Esophagus muscularis mucosa (tissue), 4 donors: ENCODE measurements around the gene ELAVL1. TPM values are rescaled to one million over a fixed set of nuclear protein-coding genes. Genes with fewer than 3 reads are reported as not detected.

Experiments
- DNase-seq: peaks from one replicate; pipeline ENCODE4 v3.0.0-alpha.2; 2017; ENCODE audit errors: extremely low spot score
- H3K27ac ChIP-seq, 4 donors: fragments of 200-600 bp; sonication (generic); replicated peaks in 1 of 4; 1 replicate in 3 of 4; 2 replicates in 1 of 4; pipeline ENCODE4 v1.5.1; 2016 to 2019; ENCODE audit warnings: mild to moderate bottlenecking in 1 of 4
- H3K27me3 ChIP-seq, 4 donors: fragments of 200-600 bp; sonication (generic); one replicate each; pipeline versions ENCODE4 v1.5.1 to v1.6.0; 2016 to 2019
- H3K36me3 ChIP-seq, 4 donors: fragments of 200-600 bp; sonication (generic); one replicate each; pipeline ENCODE4 v1.5.1; 2016 to 2019
- H3K4me1 ChIP-seq, 4 donors: fragments of 200-600 bp; sonication (generic); one replicate each; pipeline ENCODE4 v1.5.1; 2016 to 2019
- H3K4me3 ChIP-seq, 4 donors: fragments of 200-600 bp; sonication (generic); 1 replicate in 2 of 4; 2 replicates in 2 of 4; pipeline ENCODE4 v1.5.1; 2016 to 2019; ENCODE audit warnings: mild to moderate bottlenecking in 4 of 4, moderate library complexity in 1 of 4
- H3K9me3 ChIP-seq, 4 donors: fragments of 200-600 bp; sonication (generic); 1 replicate in 3 of 4; 2 replicates in 1 of 4; pipeline ENCODE4 v1.5.1; 2016 to 2019
- CTCF ChIP-seq, 3 experiments: fragments of 200-600 bp in 2 of 3; fragments of 450-650 bp in 1 of 3; sonication (generic) in 2 of 3; IDR thresholded peaks; one replicate each; pipeline ENCODE4 v1.5.1; 2017 to 2019; ENCODE audit warnings: antibody characterized with exemption in 3 of 3, mild to moderate bottlenecking in 2 of 3, moderate library complexity in 1 of 3
- EP300 ChIP-seq: sonication (generic); formaldehyde crosslinking; IDR thresholded peaks from one replicate; pipeline ENCODE4 v1.6.1; 2017; ENCODE audit warnings: antibody characterized with exemption
- POLR2A ChIP-seq: fragments of 450-650 bp; IDR thresholded peaks from one replicate; pipeline ENCODE4 v1.6.1; 2017; ENCODE audit warnings: antibody characterized with exemption, moderate library complexity, mild to moderate bottlenecking, low read depth
- POLR2AphosphoS5 ChIP-seq, 2 donors: sonication (generic); formaldehyde crosslinking; IDR thresholded peaks; one replicate each; pipeline ENCODE4 v1.6.1; 2017; ENCODE audit warnings: antibody characterized with exemption in 2 of 2
- WGBS: methylation state at CpG from one replicate; pipeline ENCODE4 v1.1.5; 2018; 5-methylcytosine and 5-hydroxymethylcytosine counted together
- intact Hi-C: fragments of 100-400 bp; cut with DNase I; formaldehyde crosslinking; loops from one replicate; pipeline ENCODE4 v1.15.1; 2023
- total RNA-seq, 4 donors: library from RNA; depleted of rRNA; stranded (reverse); fragments of >200 nt; gene quantifications; one replicate each; pipeline versions ENCODE4 v1.1.0 to v1.2.1, GENCODE V29; 2016

ELAVL1 gene
- total RNA-seq, 4 donors from 2014 or later, result 27.0 to 49.1 (median 38.3) TPM

GRCh38 chr19:7988307-7988706 lies 17.1 kb downstream of the ELAVL1 start:
- no peak overlapping the region for H3K4me3 ChIP-seq
- H3K27ac ChIP-seq, result no peak overlapping the region
- WGBS, result 67% methylated on average over 5 of the region's 5 CpGs
- DNase-seq, result no peak
- no peaks in the 10 kb centered on the region for H3K27me3 ChIP-seq
- no peaks in the 10 kb centered on the region for H3K9me3 ChIP-seq
- H3K4me1 ChIP-seq, result peaks cover 23 to 42% (median 36%) of the 10 kb centered on the region in 4 donors
- H3K36me3 ChIP-seq, result peaks cover 36 to 83% (median 64%) of the 10 kb centered on the region in 4 donors
- intact Hi-C loops, result no loop called here
- TF ChIP-seq CTCF (IDR thresholded peaks at IDR 0.05), result no peak
- no peak for TF ChIP-seq EP300
- TF ChIP-seq POLR2AphosphoS5 (IDR thresholded peaks at IDR 0.05), result no peak
- no peak for TF ChIP-seq POLR2A

- Histone ChIP-seq H3K4me3 (no peak overlapping the region), H3K27ac (peak overlapping the region in 3 of 4 donors; percentile 11 to 31 (median 15)), H3K4me1 (peaks cover 19 to 46% (median 32%) of the 10 kb centered on the region in 4 donors), H3K27me3 (no peaks in the 10 kb centered on the region), H3K9me3 (no peaks in the 10 kb centered on the region), H3K36me3 (peaks cover 42 to 94% (median 70%) of the 10 kb centered on the region in 4 donors)
- TF ChIP-seq POLR2A (no peak), POLR2AphosphoS5 (IDR thresholded peaks at IDR 0.05) (no peak), CTCF (IDR thresholded peaks at IDR 0.05) (no peak), EP300 (no peak)
- WGBS, result 68% methylated on average over 13 of the region's 17 CpGs
- intact Hi-C loops, result no loop called here
- DNase-seq, result no peak
These were observed 18.2 kb downstream of the ELAVL1 start for GRCh38 chr19:7987114-7987768.

GRCh38 chr19:7986321-7987113 lies 18.9 kb downstream of the ELAVL1 start:
- Histone ChIP-seq H3K9me3 (no peaks in the 10 kb centered on the region), H3K27ac (peak overlapping the region in 3 of 4 donors; percentile 11 to 31 (median 15)), H3K27me3 (no peaks in the 10 kb centered on the region), H3K4me1 (peaks cover 21 to 49% (median 35%) of the 10 kb centered on the region in 4 donors), H3K36me3 (peaks cover 44 to 100% (median 72%) of the 10 kb centered on the region in 4 donors), H3K4me3 (no peak overlapping the region)
- TF ChIP-seq CTCF (IDR thresholded peaks at IDR 0.05) (no peak), POLR2A (no peak), EP300 (no peak), POLR2AphosphoS5 (IDR thresholded peaks at IDR 0.05) (no peak)
- 80% methylated on average over 23 of the region's 23 CpGs for WGBS
- intact Hi-C loops, result no loop called here
- DNase-seq, result no peak

- Histone ChIP-seq H3K4me3 (no peak overlapping the region), H3K27ac (no peak overlapping the region), H3K27me3 (no peaks in the 10 kb centered on the region), H3K4me1 (peaks cover 21 to 49% (median 35%) of the 10 kb centered on the region in 4 donors), H3K9me3 (no peaks in the 10 kb centered on the region), H3K36me3 (peaks cover 39 to 100% (median 72%) of the 10 kb centered on the region in 4 donors)
- intact Hi-C loops, result no loop called here
- WGBS, result 77% methylated on average over 7 of the region's 7 CpGs
- TF ChIP-seq EP300 (no peak), POLR2AphosphoS5 (IDR thresholded peaks at IDR 0.05) (no peak), POLR2A (no peak), CTCF (IDR thresholded peaks at IDR 0.05) (no peak)
- no peak for DNase-seq
These were observed 19.9 kb downstream of the ELAVL1 start for GRCh38 chr19:7985481-7985911.
